GM10266 (cell line): Measurements from ENCODE around the gene GUCY1A1.

Experiments
- DNase-seq: peaks from one replicate; pipeline ENCODE4 v3.0.0; 2012; ENCODE audit errors: extremely low spot score
- TF ChIP-seq, protein P1 (sequence below): IDR thresholded peaks from 2 replicates; pipeline ENCODE4 v1.5.1; 2012; ENCODE audit warnings: mild to moderate bottlenecking, low read depth; ENCODE audit not compliant: control insufficient read depth, insufficient read depth; ENCODE audit errors: missing control alignments

GUCY1A1 gene

GRCh38 chr4:155705664-155706063, 39.0 kb downstream of the GUCY1A1 start:
- TF ChIP-seq, protein P1, sequence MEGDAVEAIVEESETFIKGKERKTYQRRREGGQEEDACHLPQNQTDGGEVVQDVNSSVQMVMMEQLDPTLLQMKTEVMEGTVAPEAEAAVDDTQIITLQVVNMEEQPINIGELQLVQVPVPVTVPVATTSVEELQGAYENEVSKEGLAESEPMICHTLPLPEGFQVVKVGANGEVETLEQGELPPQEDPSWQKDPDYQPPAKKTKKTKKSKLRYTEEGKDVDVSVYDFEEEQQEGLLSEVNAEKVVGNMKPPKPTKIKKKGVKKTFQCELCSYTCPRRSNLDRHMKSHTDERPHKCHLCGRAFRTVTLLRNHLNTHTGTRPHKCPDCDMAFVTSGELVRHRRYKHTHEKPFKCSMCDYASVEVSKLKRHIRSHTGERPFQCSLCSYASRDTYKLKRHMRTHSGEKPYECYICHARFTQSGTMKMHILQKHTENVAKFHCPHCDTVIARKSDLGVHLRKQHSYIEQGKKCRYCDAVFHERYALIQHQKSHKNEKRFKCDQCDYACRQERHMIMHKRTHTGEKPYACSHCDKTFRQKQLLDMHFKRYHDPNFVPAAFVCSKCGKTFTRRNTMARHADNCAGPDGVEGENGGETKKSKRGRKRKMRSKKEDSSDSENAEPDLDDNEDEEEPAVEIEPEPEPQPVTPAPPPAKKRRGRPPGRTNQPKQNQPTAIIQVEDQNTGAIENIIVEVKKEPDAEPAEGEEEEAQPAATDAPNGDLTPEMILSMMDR: no peak
- no peak for DNase-seq

- TF ChIP-seq, protein P1: no peak
- no peak for DNase-seq
Observed at GRCh38 chr4:155706147-155706546, 39.5 kb downstream of the GUCY1A1 start.

DNA sequence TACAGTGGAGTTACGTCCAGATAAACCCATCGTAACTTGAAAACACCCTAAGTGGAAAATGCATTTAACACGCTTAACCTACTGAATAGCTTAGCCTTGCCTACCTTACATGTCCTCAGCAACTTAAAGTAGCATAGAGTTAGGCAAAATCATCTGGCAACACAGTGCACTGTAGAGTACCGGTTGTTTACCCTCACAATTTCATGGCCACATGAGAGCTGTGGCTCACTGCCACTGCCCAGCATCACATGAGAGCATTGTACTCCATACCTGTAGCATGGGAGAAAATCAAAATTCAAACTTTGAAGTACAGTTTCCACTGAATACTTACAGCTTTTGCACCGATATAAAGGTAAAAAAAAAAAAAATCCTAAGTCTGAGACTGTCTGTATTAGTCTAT, 40.6 kb downstream of the GUCY1A1 start:
- TF ChIP-seq, protein P1: no peak
- DNase-seq: no peak

- no peak for DNase-seq
- TF ChIP-seq, protein P1: no peak
Observed at GRCh38 chr4:155708782-155709181, 42.1 kb downstream of the GUCY1A1 start.

DNA sequence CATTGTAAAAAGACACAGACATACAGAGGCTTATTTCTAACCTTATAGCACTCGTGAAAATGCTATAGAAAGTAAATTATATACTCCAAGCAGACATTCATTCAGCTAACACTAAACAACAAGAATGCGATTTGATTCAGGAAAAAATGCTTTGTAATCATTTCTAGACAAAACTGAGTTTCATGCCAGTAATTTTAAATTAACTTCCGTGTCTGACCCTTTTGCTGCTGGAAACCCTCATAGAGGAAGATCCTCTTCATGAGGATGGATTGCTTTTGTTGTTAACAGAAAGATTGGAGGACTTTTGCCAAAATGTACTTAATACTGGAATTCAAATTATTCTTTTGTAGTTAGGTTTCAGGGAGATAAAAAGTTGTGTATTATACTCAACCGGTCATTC, 43.3 kb downstream of the GUCY1A1 start:
- TF ChIP-seq, protein P1: no peak
- DNase-seq: no peak

DNA sequence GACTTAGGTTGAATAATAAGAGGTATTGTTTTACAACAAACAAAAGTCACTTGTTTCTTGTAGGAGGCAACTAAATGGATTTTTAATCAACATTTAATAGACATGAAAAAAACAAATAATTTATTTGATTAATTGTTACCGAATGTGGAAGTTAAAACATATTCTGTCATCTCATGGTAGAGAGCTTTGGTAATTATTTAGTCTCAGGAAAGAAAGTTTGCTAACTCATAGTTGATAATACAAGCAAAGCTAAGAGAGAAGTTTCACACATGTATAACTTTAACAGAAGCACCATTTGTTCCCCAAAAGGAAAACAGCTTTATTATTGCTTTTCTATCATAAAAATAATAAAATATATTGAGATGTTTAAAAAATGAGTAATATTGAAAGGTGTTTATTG, 44.9 kb downstream of the GUCY1A1 start:
- no peak for DNase-seq
- TF ChIP-seq, protein P1: no peak

- no peak for DNase-seq
- TF ChIP-seq, protein P1: no peak
Observed at GRCh38 chr4:155712846-155713245, 46.2 kb downstream of the GUCY1A1 start.
